SK-N-SH (cell line): ENCODE results near the gene REC114.

Experiments used
- EP300 ChIP-seq, 2 experiments: IDR thresholded peaks; 2 replicates each; pipeline versions ENCODE4 v1.4.0 to v1.6.1; 2012; ENCODE audit warnings: borderline replicate concordance in 1 of 2, low read depth in 1 of 2, low read length in 1 of 2
- GABPA ChIP-seq: IDR thresholded peaks from 2 replicates; pipeline ENCODE4 v1.4.0; 2012; ENCODE audit warnings: low read depth, mild to moderate bottlenecking
- GATA2 ChIP-seq: sonication (generic); formaldehyde crosslinking; IDR thresholded peaks from 2 replicates; pipeline ENCODE4 v1.5.0; 2020; ENCODE audit warnings: mild to moderate bottlenecking, missing genetic modification reagents
- JUND ChIP-seq: IDR thresholded peaks from 2 replicates; pipeline ENCODE4 v1.4.0; 2012
- POLR2AphosphoS5 ChIP-seq: IDR thresholded peaks from 2 replicates; pipeline ENCODE4 v1.6.1; 2012; ENCODE audit warnings: low read depth, low read length
- RAD21 ChIP-seq: IDR thresholded peaks from 2 replicates; pipeline ENCODE4 v1.6.1; 2012; ENCODE audit warnings: mild to moderate bottlenecking, low read length
- RFX5 ChIP-seq: IDR thresholded peaks from 2 replicates; pipeline ENCODE4 v1.6.1; 2012; ENCODE audit warnings: mild to moderate bottlenecking, improper control_type of control experiment, low read length
- TAF1 ChIP-seq: IDR thresholded peaks from 2 replicates; pipeline ENCODE4 v1.6.1; 2012; ENCODE audit warnings: low read depth, mild to moderate bottlenecking, low read length, moderate library complexity, borderline replicate concordance
- YY1 ChIP-seq: IDR thresholded peaks from 2 replicates; pipeline ENCODE4 v1.4.0; 2012; ENCODE audit warnings: low read depth, mild to moderate bottlenecking
- TF ChIP-seq, protein P1 (sequence below): fragments of 200-600 bp; sonication (generic); IDR thresholded peaks from 2 replicates; pipeline ENCODE4 v1.6.1; 2017; ENCODE audit warnings: antibody characterized with exemption, mild to moderate bottlenecking, moderate library complexity
- TF ChIP-seq, protein P2 (sequence below): IDR thresholded peaks from 2 replicates; pipeline ENCODE4 v1.4.0; 2012; ENCODE audit warnings: low read depth
- TF ChIP-seq, protein P3 (sequence below): IDR thresholded peaks from 2 replicates; pipeline ENCODE4 v1.6.1; 2012; ENCODE audit warnings: mild to moderate bottlenecking, low read depth, low read length, moderate library complexity
- TF ChIP-seq, protein P4 (sequence below): fragments of 150-350 bp; IDR thresholded peaks from 2 replicates; pipeline ENCODE4 v1.6.1; 2017; ENCODE audit warnings: antibody characterized with exemption, low read length, low read depth, borderline replicate concordance

DNA sequence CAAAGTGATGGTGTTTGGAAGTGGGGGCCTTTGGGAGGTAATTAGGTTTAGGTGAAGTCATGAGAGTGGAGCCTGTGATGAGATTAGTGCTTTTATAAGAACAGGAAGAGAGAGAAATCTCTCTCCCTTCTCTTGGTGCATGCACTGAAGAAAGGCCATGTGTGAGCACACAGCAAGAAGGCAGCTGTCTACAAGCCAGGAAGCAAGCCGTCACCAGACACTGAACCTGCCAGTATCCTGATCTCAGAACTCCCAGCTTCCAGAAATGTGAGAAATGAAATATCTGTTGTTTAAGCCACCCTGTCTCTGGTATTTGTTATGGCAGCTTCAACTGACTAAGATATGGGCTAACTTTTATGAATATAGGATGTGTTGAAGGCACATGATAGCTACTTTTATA, 72.6 kb downstream of the REC114 start:
- TF ChIP-seq, protein P1, sequence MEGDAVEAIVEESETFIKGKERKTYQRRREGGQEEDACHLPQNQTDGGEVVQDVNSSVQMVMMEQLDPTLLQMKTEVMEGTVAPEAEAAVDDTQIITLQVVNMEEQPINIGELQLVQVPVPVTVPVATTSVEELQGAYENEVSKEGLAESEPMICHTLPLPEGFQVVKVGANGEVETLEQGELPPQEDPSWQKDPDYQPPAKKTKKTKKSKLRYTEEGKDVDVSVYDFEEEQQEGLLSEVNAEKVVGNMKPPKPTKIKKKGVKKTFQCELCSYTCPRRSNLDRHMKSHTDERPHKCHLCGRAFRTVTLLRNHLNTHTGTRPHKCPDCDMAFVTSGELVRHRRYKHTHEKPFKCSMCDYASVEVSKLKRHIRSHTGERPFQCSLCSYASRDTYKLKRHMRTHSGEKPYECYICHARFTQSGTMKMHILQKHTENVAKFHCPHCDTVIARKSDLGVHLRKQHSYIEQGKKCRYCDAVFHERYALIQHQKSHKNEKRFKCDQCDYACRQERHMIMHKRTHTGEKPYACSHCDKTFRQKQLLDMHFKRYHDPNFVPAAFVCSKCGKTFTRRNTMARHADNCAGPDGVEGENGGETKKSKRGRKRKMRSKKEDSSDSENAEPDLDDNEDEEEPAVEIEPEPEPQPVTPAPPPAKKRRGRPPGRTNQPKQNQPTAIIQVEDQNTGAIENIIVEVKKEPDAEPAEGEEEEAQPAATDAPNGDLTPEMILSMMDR, result no peak
- no peak for TF ChIP-seq JUND
- TF ChIP-seq TAF1, result no peak
- TF ChIP-seq POLR2AphosphoS5, result no peak
- TF ChIP-seq RFX5, result no peak
- TF ChIP-seq, protein P2, sequence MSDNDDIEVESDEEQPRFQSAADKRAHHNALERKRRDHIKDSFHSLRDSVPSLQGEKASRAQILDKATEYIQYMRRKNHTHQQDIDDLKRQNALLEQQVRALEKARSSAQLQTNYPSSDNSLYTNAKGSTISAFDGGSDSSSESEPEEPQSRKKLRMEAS, result no peak
- TF ChIP-seq, protein P3, sequence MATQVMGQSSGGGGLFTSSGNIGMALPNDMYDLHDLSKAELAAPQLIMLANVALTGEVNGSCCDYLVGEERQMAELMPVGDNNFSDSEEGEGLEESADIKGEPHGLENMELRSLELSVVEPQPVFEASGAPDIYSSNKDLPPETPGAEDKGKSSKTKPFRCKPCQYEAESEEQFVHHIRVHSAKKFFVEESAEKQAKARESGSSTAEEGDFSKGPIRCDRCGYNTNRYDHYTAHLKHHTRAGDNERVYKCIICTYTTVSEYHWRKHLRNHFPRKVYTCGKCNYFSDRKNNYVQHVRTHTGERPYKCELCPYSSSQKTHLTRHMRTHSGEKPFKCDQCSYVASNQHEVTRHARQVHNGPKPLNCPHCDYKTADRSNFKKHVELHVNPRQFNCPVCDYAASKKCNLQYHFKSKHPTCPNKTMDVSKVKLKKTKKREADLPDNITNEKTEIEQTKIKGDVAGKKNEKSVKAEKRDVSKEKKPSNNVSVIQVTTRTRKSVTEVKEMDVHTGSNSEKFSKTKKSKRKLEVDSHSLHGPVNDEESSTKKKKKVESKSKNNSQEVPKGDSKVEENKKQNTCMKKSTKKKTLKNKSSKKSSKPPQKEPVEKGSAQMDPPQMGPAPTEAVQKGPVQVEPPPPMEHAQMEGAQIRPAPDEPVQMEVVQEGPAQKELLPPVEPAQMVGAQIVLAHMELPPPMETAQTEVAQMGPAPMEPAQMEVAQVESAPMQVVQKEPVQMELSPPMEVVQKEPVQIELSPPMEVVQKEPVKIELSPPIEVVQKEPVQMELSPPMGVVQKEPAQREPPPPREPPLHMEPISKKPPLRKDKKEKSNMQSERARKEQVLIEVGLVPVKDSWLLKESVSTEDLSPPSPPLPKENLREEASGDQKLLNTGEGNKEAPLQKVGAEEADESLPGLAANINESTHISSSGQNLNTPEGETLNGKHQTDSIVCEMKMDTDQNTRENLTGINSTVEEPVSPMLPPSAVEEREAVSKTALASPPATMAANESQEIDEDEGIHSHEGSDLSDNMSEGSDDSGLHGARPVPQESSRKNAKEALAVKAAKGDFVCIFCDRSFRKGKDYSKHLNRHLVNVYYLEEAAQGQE, result no peak
- TF ChIP-seq RAD21, result no peak
- TF ChIP-seq, protein P4, sequence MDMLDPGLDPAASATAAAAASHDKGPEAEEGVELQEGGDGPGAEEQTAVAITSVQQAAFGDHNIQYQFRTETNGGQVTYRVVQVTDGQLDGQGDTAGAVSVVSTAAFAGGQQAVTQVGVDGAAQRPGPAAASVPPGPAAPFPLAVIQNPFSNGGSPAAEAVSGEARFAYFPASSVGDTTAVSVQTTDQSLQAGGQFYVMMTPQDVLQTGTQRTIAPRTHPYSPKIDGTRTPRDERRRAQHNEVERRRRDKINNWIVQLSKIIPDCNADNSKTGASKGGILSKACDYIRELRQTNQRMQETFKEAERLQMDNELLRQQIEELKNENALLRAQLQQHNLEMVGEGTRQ, result no peak
- TF ChIP-seq YY1, result no peak
- TF ChIP-seq GATA2, result no peak
- no peak for TF ChIP-seq EP300 (IDR thresholded peaks at IDR 0.05; ENCODE audit: borderline replicate concordance in 1 of 2, low read depth in 1 of 2, low read length in 1 of 2)
- TF ChIP-seq GABPA, result no peak
